GM12873 (cell line): ENCODE results near the gene F11R.

Source experiments
- CTCF ChIP-seq: IDR thresholded peaks from 2 replicates; pipeline ENCODE4 v1.5.1; 2012; ENCODE audit warnings: low read depth, mild to moderate bottlenecking, moderate library complexity, low read length, control low read depth; ENCODE audit not compliant: insufficient read depth; ENCODE audit errors: missing control alignments

F11R gene

GRCh38 chr1:160953030-160953429 is 67.9 kb downstream of the F11R start:
- TF ChIP-seq CTCF, result no peak

DNA sequence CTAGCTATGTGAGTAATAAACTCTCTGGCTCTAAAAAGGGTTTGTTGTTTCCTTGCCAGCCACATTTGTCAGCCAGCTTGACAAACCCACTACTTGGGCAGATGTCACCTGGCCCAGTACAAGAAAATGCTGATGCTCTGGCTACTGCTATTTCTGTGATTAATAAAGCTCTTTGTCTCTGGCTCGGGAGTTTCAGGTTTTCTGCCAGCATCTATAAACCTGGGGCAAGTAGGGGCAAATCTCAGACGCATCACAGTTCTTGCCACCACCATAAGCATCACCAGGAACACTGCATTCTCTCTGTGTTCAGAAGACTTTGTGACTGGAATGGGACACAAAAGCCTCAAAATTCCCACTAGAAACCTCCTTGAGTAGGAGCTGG is 68.8 kb downstream of the F11R start:
- TF ChIP-seq CTCF, result no peak

DNA sequence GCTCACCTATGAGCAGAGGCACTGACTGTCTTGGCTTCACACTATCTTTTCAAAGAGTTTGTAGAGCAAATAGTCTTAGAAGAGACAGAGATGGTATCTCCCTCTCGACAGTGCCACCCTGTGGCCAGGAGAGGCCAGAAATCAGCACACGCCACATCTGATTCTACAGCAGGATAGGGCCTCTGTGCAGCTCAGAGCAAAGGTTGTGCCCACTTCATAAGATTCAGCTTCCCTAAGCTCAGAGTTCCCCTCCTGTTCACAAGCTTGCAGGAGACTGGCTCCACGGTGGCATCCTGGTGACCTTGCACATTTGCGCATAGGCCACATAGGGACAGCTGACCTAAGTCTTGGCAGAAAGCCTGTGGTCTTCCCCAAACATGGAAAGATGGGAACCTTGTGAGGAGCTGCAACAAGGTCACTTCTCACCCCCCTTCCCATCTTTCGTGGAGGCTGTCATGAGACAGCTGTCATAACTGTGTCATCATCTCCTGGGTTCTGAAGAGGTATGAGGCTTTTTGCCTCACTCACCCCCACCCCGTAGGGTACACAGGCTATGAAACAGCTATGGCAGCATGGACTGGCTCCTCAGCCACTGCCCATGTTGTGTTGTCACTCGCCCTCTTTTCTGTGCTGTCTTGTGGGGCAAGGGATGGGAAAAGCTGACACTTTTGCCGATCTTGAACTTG is 69.4 kb downstream of the F11R start:
- TF ChIP-seq CTCF, result peak; percentile 95

GRCh38 chr1:160950657-160951056 is 70.3 kb downstream of the F11R start:
- TF ChIP-seq CTCF, result no peak

DNA sequence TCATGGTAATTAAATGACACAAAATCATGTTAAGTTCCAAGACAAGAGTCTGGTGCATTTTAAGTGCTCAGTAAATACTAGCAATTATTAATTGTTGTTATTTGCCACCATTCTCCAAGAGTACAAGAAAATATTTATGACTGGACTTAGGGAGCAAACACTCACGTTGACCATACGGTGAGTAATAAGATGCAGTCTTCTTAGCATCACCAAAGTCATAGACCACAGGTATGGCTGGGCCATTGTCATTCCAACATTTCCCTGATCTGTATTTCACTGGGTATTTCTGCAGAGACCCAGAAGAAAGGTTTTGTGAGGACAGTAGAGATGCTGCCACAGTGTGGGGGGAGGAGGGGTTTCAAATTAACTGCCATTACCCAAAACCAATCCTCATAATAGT is 71.1 kb downstream of the F11R start:
- TF ChIP-seq CTCF, result no peak
